ENCODE measurements around the gene NUP210L. TPM values are rescaled to one million over a fixed set of nuclear protein-coding genes. Genes with fewer than 3 reads are reported as not detected.
"Not testable (repeated sequence)": the region's sequence is repeated elsewhere in the genome, so short reads cannot be mapped to it uniquely, and the experiment has no call there.

Gene NUP210L
- total RNA-seq, 4 donors from 2014 or later = 0.09 to 0.21 TPM; not detected in 2

DNA sequence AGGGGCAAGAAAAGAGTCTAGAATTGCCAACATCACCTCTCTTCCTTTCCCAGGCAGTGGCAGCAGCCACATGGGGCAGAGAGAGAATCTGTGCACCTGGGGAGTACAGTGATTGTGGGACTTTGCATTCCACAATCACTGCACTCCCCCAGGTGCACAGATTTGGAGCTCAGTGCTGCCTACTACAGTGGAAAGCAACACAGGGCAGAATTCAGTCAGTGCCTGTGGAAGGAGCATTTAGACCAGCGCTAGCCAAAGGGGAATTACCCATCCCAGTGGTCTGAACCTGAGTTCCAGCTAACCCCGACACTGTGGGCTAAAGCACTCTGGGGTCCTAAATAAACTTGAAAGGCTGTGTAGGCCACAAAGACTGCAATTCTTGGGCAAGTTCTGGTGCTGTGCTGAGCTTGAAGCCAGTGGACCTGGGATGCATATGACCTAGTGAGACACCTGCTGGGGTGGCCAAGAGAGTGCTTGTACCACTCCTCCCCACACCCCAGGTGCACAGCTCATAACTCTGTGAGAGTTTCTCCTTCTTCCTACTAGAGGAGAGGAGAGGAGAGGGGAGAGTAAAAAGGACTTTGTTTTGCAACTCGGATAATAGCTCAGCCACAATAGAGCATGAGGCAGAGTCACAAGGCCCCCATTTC lies 50.3 kb downstream of the NUP210L start:
- H3K9me3 ChIP-seq = no peaks in the 10 kb centered on the region
- H3K4me1 ChIP-seq = no peaks in the 10 kb centered on the region
- no peak overlapping the region for H3K4me3 ChIP-seq
- intact Hi-C loops (cut with DNase I; ENCODE audit: low total_unique reads) = no loop called here
- H3K27ac ChIP-seq = no peak overlapping the region
- no peak for DNase-seq
- TF ChIP-seq CTCF (IDR thresholded peaks at IDR 0.05) (no peak), POLR2A (IDR thresholded peaks at IDR 0.05) (no peak)
- H3K27me3 ChIP-seq = no peaks in the 10 kb centered on the region
- H3K36me3 ChIP-seq = no peaks in the 10 kb centered on the region

DNA sequence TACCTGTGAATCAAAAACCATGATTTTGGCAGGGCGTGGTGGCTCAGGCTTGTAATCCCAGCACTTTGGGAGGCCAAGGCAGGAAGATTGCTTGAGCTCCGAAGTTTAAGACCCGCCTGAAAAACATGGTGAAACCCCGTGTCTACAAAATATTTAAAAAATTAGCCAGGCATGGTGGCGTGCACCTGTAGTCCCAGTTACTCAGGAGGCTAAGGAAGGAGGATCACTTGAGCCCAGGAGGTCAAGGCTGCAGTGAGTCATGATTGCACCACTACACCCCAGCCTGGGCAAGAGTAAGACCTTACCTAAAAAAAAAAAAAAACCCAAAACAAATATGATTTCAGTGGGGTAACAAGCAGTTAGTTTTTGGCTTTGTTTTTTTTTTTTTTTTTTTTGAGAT lies 54.7 kb downstream of the NUP210L start:
- DNase-seq = not testable (repeated sequence)

DNA sequence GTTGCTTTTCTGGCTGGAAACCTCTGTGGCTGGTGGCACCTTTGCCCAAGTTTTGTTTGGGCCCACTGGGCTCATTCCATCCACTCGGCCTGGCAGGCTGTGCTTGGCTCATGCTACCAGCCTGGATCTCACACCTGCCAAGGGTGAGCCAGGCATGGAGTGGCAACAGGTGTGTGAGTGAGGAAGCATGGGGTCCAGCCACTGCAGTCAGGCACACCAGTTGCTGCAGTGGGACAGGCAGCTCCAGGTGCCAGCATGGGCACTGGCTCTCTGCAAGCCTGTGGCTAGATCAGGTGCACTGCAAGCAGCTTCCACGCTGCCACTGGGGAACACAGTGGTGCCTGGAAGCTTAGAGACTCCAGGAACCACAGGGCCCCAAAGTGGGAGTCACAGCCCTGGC lies 57.0 kb downstream of the NUP210L start:
- DNase-seq = no peak
- H3K4me3 ChIP-seq = no peak overlapping the region
- H3K36me3 ChIP-seq = no peaks in the 10 kb centered on the region
- no peaks in the 10 kb centered on the region for H3K27me3 ChIP-seq
- no peaks in the 10 kb centered on the region for H3K9me3 ChIP-seq
- no peak overlapping the region for H3K27ac ChIP-seq
- TF ChIP-seq POLR2A (IDR thresholded peaks at IDR 0.05) (no peak), CTCF (IDR thresholded peaks at IDR 0.05) (no peak)
- no peaks in the 10 kb centered on the region for H3K4me1 ChIP-seq
- intact Hi-C loops (cut with DNase I; ENCODE audit: low total_unique reads) = no loop called here

More for the DNA sequence above, 54.7 kb downstream of the NUP210L start:
- H3K36me3 ChIP-seq; H3K27ac ChIP-seq; H3K27me3 ChIP-seq; H3K4me1 ChIP-seq; intact Hi-C loops (cut with DNase I; ENCODE audit: low total_unique reads); H3K9me3 ChIP-seq; H3K4me3 ChIP-seq: not testable (repeated sequence)

DNA sequence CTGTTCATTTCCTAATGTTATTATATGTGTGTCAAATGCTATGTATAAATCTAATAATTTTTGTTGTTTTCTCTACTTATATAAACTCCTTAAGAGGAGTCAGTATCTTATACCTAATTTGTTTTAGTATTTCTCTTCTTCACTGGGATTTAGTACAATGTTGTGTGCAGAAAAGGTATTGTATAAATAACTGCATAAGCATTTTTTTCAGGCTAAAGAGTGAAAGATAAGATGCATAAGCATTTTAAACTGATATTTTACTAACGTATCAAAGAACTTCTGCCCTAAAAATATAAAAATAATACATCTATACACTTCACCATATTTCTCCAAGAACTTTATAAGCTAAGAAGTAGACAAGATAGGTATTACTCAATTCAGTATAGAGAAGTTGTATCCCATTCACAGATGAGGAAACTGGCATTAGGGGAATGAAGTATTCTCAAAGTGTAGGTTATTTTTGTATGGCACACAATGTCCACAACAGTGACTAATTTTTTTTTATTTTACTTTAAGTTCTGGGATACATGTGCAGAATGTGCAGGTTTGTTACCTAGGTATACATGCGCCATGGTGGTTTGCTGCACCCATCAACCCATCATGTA lies 59.3 kb downstream of the NUP210L start:
- no peaks in the 10 kb centered on the region for H3K4me1 ChIP-seq
- no peaks in the 10 kb centered on the region for H3K9me3 ChIP-seq
- no peak overlapping the region for H3K27ac ChIP-seq
- DNase-seq = no peak
- no peak overlapping the region for H3K4me3 ChIP-seq
- no peaks in the 10 kb centered on the region for H3K27me3 ChIP-seq
- TF ChIP-seq POLR2A (IDR thresholded peaks at IDR 0.05) (no peak), CTCF (IDR thresholded peaks at IDR 0.05) (no peak)
- no peaks in the 10 kb centered on the region for H3K36me3 ChIP-seq
- intact Hi-C loops (cut with DNase I; ENCODE audit: low total_unique reads) = no loop called here

DNA sequence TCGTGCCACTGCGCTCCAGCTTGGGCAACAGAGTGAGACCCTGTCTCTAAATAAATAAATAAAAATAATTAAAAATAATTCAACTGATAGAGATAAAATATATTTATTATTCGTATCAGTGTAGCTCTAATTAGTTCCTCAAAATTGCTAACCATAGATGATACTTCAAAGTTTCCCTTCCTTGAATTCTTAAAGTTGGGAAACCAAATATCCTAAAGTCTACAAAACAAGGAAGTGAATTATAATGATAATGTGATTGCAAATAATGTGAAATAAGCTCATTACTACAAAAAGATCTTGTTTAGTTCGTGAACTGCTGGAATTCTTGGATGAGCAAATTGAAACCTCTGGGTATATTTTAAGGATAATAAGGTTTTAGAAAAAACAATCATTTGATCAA lies 60.5 kb downstream of the NUP210L start:
- Histone ChIP-seq H3K4me1 (no peaks in the 10 kb centered on the region), H3K9me3 (no peaks in the 10 kb centered on the region), H3K27ac (no peak overlapping the region), H3K36me3 (no peaks in the 10 kb centered on the region), H3K4me3 (no peak overlapping the region), H3K27me3 (no peaks in the 10 kb centered on the region)
- no peak for DNase-seq
- TF ChIP-seq POLR2A (IDR thresholded peaks at IDR 0.05) = no peak
- no peak for TF ChIP-seq CTCF (IDR thresholded peaks at IDR 0.05)
- intact Hi-C loops (cut with DNase I; ENCODE audit: low total_unique reads) = no loop called here

Measured in uterus (tissue), 4 donors.